ENCODE measurements around the gene TBC1D12.

TBC1D12 gene

DNA sequence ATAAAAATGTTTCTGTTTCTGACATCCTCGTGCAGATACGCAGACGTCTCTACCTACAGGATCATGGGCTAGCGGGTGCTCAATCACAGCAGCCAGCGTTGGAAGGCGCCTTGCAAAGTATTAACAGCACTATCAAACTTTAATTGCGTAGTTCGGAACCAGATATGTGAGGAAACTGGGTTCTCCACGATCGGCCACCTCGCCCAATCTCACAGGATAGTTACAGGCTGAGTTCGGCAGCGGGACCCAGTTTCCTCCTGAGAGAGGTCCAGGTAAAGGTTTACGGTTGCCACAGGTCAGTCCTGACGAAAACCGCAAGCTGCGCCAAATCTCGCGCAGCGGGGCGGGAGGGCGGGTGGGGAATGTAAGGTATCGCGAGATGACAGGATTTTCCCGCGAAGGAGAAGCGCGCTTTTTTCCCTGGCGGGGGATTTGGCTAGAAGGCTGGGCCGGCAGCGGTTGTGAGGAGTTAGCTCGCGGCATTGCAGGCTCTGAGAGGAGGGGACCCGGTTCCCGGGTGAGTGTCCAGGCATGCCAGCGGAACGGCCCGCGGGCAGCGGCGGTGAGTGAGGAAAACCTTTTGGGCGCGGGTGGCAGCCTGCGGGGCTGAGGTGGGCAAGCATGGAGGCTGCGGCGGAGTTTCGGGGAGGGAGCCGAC, 143.2 kb downstream of the TBC1D12 start, which contains the start of gene HELLS:
Gene HELLS (plus strand): TSS at position 398 of the 658 bp plus-strand sequence. CDS start 134 bp downstream, at position 532.
- Histone ChIP-seq H3K27me3 (ENCODE audit: control insufficient read depth, low read length) (no peaks in the 10 kb centered on the region), H3F3A (ENCODE audit: control insufficient read depth, insufficient read depth) (peaks cover 4% of the 10 kb centered on the region; the same call in 1 of the 2 replicates), H3K27ac (ENCODE audit: low read depth, low read length) (peak within 1 kb of the TSS; percentile 89), H4K20me1 (ENCODE audit: control insufficient read depth, insufficient read depth, low read depth, low read length) (peaks cover 16% of the 10 kb centered on the region), H3K79me2 (ENCODE audit: control insufficient read depth, low read length) (peaks cover 55% of the 10 kb centered on the region), H3K4me3 (ENCODE audit: low read length) (peak within 1 kb of the TSS; percentile 98), H3K9me3 (ENCODE audit: control insufficient read depth, insufficient read depth, low read length) (no peaks in the 10 kb centered on the region), H3K9me2 (replicated peaks; ENCODE audit: control insufficient read depth, low read length) (no peaks in the 10 kb centered on the region), H3K4me1 (ENCODE audit: control insufficient read depth, low read length) (peaks cover 29% of the 10 kb centered on the region), H3K4me2 (ENCODE audit: low read length) (peak within 1 kb of the TSS; percentile 81), H3K36me3 (ENCODE audit: control insufficient read depth, low read length) (peaks cover 47% of the 10 kb centered on the region)
- TF ChIP-seq, protein P1, sequence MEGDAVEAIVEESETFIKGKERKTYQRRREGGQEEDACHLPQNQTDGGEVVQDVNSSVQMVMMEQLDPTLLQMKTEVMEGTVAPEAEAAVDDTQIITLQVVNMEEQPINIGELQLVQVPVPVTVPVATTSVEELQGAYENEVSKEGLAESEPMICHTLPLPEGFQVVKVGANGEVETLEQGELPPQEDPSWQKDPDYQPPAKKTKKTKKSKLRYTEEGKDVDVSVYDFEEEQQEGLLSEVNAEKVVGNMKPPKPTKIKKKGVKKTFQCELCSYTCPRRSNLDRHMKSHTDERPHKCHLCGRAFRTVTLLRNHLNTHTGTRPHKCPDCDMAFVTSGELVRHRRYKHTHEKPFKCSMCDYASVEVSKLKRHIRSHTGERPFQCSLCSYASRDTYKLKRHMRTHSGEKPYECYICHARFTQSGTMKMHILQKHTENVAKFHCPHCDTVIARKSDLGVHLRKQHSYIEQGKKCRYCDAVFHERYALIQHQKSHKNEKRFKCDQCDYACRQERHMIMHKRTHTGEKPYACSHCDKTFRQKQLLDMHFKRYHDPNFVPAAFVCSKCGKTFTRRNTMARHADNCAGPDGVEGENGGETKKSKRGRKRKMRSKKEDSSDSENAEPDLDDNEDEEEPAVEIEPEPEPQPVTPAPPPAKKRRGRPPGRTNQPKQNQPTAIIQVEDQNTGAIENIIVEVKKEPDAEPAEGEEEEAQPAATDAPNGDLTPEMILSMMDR (IDR thresholded peaks at IDR 0.05; ENCODE audit: low read depth, low read length, poor library complexity, severe bottlenecking): no peak

DNA sequence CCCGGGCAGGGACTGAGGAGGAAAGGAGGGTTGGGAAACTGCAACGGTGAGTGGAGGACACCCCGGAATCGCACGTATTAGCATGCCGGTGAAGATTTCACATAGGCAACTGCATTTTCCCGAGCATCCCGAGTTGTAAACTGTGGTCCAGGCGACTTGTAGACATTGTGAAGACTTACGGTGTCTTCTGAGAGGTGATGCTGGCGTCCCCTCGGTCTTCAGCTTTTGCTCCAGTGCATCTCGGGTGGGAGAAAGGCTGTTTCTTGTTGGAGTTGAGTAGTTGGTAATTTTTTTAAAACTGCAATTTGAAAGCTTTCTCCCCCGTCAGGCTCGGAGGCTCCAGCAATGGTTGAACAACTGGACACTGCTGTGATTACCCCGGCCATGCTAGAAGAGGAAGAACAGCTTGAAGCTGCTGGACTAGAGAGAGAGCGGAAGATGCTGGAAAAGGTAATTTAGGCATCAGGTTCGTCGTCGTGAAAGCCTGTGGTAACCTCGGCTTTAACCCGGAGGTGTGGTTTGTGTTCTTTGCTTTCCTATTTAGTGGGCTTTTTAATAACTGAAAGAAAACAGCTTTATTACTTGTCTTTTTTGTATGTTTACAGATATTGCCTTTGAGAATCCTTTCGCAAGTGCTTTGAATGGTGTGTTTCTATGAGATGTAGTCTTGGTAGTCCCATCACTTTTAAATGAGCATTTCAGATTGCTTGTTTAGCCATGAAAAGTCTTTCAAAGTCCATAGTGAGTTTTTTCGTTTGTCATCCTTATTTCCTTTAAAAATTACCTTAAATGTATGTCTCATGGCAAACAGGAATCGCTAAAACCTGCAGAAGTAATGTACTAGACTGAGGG, 143.9 kb downstream of the TBC1D12 start:
- H3K9me3 ChIP-seq (ENCODE audit: control insufficient read depth, insufficient read depth, low read length): no peaks in the 10 kb centered on the region
- H3K27ac ChIP-seq (ENCODE audit: low read depth, low read length): peak overlapping the region; percentile 89
- H3K9me2 ChIP-seq (replicated peaks; ENCODE audit: control insufficient read depth, low read length): no peaks in the 10 kb centered on the region
- peaks cover 16% of the 10 kb centered on the region for H4K20me1 ChIP-seq (ENCODE audit: control insufficient read depth, insufficient read depth, low read depth, low read length)
- H3K79me2 ChIP-seq (ENCODE audit: control insufficient read depth, low read length): peaks cover 62% of the 10 kb centered on the region
- peaks cover 29% of the 10 kb centered on the region for H3K4me1 ChIP-seq (ENCODE audit: control insufficient read depth, low read length)
- no peak for TF ChIP-seq EZH2phosphoT487 (IDR thresholded peaks at IDR 0.05; ENCODE audit: borderline replicate concordance, low read length)
- TF ChIP-seq, protein P1 (IDR thresholded peaks at IDR 0.05; ENCODE audit: low read depth, low read length, poor library complexity, severe bottlenecking): no peak
- peaks cover 4% of the 10 kb centered on the region; the same call in 1 of the 2 replicates for H3F3A ChIP-seq (ENCODE audit: control insufficient read depth, insufficient read depth)
- peaks cover 53% of the 10 kb centered on the region for H3K36me3 ChIP-seq (ENCODE audit: control insufficient read depth, low read length)
- H3K4me3 ChIP-seq (ENCODE audit: low read length): peak overlapping the region; percentile 98
- H3K4me2 ChIP-seq (ENCODE audit: low read length): peak overlapping the region; percentile 81
- H3K27me3 ChIP-seq (ENCODE audit: control insufficient read depth, low read length): no peaks in the 10 kb centered on the region

DNA sequence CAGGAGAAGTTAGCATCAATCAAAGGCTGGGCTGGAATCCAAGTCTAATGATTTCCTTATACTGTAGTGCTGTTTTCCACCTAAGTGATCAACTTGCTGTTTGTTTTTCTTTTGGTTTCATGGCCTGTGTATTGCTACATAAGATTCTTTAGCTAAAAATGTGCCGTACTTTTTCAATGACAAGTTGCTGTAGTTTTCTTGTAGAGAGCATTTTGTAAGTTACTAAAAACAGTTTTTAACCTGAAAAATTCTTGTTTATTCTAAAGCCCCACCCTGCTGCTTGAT, 144.5 kb downstream of the TBC1D12 start:
- Histone ChIP-seq H3K4me3 (ENCODE audit: low read length) (peak overlapping the region; percentile 98), H3K36me3 (ENCODE audit: control insufficient read depth, low read length) (peaks cover 59% of the 10 kb centered on the region), H3K79me2 (ENCODE audit: control insufficient read depth, low read length) (peaks cover 68% of the 10 kb centered on the region), H3K27me3 (ENCODE audit: control insufficient read depth, low read length) (no peaks in the 10 kb centered on the region), H3K27ac (ENCODE audit: low read depth, low read length) (peak overlapping the region; percentile 89; the same call in 1 of the 2 replicates), H3K4me2 (ENCODE audit: low read length) (peak overlapping the region; percentile 81), H3K9me3 (ENCODE audit: control insufficient read depth, insufficient read depth, low read length) (no peaks in the 10 kb centered on the region), H3K9me2 (replicated peaks; ENCODE audit: control insufficient read depth, low read length) (no peaks in the 10 kb centered on the region), H4K20me1 (ENCODE audit: control insufficient read depth, insufficient read depth, low read depth, low read length) (peaks cover 16% of the 10 kb centered on the region), H3F3A (ENCODE audit: control insufficient read depth, insufficient read depth) (peaks cover 4% of the 10 kb centered on the region; the same call in 1 of the 2 replicates), H3K4me1 (ENCODE audit: control insufficient read depth, low read length) (peaks cover 29% of the 10 kb centered on the region)
- TF ChIP-seq, protein P1 (IDR thresholded peaks at IDR 0.05; ENCODE audit: low read depth, low read length, poor library complexity, severe bottlenecking): no peak
- no peak for TF ChIP-seq EZH2phosphoT487 (IDR thresholded peaks at IDR 0.05; ENCODE audit: borderline replicate concordance, low read length)
